T-helper 22 cell (primary cell): ENCODE measurements around the gene TTC19.
"Not testable (repeated sequence)": the region's sequence is repeated elsewhere in the genome, so short reads cannot be mapped to it uniquely, and the experiment has no call there.

Source experiments
- DNase-seq: peaks from one replicate; pipeline ENCODE4 v3.0.0-alpha.2; 2020; ENCODE audit warnings: low read depth

Gene TTC19

GRCh38 chr17:15972497-15972951, 27.1 kb upstream of the TTC19 start:
- no peak for DNase-seq

DNA sequence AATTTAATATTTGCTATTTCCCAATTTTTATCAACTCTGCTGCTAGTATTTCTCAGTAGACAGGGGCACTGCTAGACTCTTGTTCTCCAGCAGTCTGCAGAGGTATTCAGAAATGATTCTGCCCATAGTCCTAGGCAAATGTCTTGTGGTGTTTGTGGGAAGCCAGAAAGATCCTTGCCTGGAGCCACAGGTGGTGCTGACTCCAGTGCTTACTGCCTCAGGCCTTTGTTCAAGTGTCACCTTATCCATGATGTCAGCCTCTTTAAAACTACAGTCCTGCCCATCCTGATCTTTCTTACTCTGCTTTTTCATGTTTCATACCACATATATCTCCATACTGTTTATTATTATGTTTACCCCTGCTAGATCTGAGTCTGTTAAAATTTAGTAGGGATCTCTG, 26.6 kb upstream of the TTC19 start:
- DNase-seq, result no peak

DNA sequence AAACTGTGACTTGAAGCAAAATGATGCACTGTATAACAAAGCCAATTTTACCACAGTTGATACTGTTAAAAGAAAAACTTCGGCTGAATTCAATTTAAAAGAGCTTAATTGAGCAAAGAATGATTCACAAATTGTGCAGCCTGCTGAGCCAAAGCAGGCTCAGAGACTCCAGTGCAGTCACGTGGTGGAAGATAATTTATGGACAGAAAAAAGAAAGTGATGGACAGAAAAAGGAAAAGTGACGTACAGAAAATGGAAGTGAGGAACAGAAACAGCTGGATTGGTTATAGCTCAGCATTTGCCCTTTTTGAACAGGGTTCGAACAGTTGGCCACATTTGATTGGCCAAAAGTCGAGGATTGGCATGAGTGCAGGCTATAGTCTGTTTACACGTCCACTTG, 25.8 kb upstream of the TTC19 start:
- no peak for DNase-seq

GRCh38 chr17:15977894-15978293, 21.7 kb upstream of the TTC19 start:
- no peak for DNase-seq

GRCh38 chr17:15978606-15979005, 21.0 kb upstream of the TTC19 start:
- DNase-seq, result no peak

DNA sequence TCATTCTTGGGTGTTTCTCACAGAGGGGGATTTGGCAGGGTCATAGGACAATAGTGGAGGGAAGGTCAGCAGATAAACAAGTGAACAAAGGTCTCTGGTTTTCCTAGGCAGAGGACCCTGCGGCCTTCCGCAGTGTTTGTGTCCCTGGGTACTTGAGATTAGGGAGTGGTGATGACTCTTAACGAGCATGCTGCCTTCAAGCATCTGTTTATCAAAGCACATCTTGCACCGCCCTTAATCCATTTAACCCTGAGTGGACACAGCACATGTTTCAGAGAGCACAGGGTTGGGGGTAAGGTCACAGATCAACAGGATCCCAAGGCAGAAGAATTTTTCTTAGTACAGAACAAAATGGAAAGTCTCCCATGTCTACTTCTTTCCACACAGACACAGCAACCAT, 20.6 kb upstream of the TTC19 start:
- DNase-seq, result not testable (repeated sequence)

DNA sequence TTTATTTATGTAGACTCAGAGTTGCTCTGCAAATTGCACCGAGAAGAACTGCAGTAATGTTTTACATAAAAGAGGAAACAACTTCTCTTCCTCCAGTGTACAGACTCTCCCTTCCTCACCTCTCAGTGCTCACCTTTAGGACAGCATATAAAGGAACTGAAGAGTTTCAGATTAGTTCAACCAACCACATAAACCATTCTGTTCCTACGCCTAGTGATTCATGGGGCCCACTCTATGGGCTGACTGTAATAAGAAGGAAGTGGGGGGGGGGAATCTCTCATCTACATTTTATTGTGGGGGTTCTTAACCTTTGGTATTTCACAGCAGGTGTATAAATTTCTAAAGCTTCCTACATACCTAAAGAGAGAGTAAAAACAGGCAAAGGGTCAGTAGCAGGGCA, 18.4 kb upstream of the TTC19 start:
- no peak for DNase-seq

- DNase-seq, result no peak
These were observed 17.7 kb upstream of the TTC19 start for GRCh38 chr17:15981646-15982580.

- DNase-seq, result no peak
These were observed 3.3 kb upstream of the TTC19 start for GRCh38 chr17:15996322-15996721.

- no peak for DNase-seq
These were observed 1.5 kb upstream of the TTC19 start for GRCh38 chr17:15998031-15998562.

- DNase-seq, result no peak
These were observed 577 bp downstream of the TTC19 start for GRCh38 chr17:15999974-16000827.

DNA sequence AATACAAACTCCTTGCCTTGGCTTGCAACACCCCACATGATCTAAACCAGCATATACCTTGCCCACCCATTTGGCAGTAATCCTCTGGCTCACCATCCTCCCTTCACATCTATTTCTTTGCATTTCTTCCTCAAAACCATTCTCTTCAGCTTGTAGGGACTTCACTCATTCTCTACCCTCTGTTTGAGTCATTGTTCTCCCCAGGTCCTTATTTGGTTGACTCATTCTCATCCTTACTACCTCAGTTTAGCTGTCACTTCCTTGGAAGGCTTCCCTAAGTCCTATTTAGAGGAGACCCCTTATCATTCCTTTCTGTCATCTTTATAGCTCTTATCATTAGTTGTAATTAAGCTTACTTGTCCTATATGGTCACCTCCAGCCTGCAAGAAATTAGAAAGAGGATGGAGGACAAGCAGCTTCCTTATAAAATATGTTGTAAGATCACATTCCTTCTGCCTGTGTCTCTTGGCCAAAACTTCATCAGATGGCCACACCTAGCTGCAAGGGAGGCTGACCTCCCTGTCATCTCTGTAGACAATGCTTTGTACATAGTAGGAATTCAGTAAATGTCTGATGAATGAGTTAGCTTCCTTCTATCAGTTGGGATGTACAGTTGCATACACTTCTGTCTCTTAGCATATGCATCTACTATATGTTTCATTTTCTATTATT, 1.7 kb downstream of the TTC19 start:
- no peak for DNase-seq

GRCh38 chr17:16002708-16003260, 3.2 kb downstream of the TTC19 start:
- no peak for DNase-seq

GRCh38 chr17:16003841-16004240, 4.2 kb downstream of the TTC19 start:
- DNase-seq, result no peak

DNA sequence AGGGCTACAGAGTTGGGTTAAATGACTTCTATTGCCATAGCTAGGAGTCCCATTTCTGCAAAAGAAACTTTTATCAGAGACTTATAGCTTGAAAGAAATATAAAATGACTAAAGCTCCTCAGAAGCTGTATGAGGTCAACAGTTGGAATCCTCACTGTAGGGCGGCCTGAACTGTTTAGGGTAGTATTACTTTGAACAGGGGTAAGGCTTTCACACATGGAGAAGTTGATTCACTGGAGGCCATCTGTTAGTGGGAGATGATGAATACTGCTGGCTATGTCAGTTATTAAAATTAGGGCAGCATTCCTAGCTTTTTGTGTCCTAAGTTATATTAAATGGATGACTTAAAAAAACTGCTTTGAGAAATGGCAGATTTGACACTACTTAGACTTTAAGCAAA, 6.0 kb downstream of the TTC19 start:
- no peak for DNase-seq

DNA sequence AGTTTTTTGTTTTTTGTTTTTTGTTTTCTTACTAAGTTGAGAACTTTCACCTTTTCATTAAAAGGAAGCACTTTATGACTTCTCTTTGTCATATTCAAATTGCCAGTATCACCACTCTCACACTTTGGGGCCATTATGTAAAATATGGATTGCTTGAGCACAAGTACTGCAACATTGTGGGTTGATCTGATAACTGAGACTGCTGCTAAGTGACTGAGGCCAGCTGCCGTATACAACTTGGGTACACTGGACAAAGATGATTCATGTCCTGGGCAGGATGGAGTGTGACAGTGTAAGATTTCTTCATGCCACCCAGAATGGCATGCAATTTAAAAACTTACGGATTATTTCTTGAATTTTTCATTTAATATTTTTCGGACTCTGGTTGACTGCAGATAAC, 7.8 kb downstream of the TTC19 start:
- DNase-seq, result no peak

DNA sequence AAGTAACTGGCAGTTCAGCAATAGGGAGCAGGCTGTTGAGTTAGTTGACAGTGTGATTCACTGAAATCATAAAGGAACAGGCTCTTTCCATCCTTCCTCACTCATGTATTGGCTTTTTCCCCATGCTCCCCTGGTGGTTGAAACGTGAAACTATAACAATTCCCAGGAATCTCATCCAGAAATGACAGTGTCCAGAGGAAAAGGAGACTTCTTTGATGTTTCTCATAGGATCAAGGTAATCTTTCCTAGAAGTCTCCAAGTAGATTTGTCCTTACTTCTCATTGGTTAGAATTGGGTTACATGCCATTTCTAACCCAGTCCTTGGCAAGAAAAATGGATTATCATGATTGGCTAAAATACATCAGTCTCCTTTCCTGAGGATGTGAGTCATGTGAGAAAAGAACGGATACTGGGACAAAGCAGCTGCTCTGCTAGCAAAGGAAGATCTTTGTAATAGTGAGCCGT, 14.4 kb downstream of the TTC19 start:
- DNase-seq, result no peak

GRCh38 chr17:16019347-16019746, 19.7 kb downstream of the TTC19 start:
- DNase-seq, result no peak

DNA sequence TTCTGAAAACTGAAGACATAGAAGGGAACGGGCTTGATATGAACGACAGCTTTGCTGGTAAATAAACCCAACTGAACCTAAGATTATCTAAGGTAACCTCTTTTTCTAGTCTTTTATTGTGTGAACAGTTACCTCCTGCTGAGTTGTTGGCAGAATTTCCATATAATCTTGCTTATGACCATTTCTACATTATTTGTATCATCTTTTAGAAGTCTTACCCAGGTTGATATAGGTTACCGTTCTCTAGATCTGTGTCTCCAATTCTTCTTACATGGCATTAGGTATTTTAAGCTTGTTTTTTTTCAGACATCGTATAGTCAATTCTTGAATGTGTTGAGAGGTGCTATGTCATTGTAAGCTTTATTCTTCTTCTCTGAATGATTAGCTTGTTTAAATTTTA, 24.3 kb downstream of the TTC19 start:
- DNase-seq, result no peak

GRCh38 chr17:16025202-16025601, 25.6 kb downstream of the TTC19 start:
- no peak for DNase-seq

DNA sequence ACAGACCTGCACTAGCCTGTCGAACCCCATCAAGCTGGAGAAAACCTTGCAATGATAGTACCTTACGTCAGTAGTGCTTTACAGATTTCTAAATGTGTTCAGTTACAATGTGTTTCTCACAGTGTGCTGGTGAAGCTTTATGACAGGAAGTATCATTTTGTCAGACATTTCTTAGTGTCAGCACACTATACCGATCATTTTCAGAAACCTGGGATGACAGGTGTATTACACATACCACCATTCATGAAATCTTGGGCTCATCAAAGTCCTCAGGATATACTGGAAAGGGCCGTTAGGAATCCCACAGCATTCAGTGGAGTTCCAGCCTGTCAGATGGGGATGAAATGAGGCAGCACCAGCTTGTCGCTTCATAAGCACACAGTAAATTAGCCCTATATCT, 27.3 kb downstream of the TTC19 start:
- DNase-seq, result no peak
